HepG2 (cell line): ENCODE measurements around the gene HYAL1. TPM values are rescaled to one million over a fixed set of nuclear protein-coding genes. Genes with fewer than 3 reads are reported as not detected.

Experiments used
- ATAC-seq: fragments of 200-7000 bp; cut with Tn5 transposase; 3 replicates; pipeline ENCODE4 v1.9.1; 2020; ENCODE audit warnings: mild to moderate bottlenecking, moderate library complexity
- BruUV-seq: library from RNA; stranded (reverse); fragments of 400-500 nt; replicated peaks from 2 replicates; lab custom pipeline; 2021; lab: Mats Ljungman, UMichigan
- CTCF ChIA-PET: fragments of 300-600 bp; formaldehyde crosslinking; extraction: SDS; loops from one replicate; lab custom pipeline; 2021; ENCODE audit warnings: low total read pairs, inconsistent platforms, low intra/inter-chr PET ratio; lab: Yijun Ruan, JAX
- POLR2A ChIA-PET: fragments of 350-600 bp; sonication (Branson Sonifier 250); formaldehyde crosslinking; loops from one replicate; lab custom pipeline; 2020; ENCODE audit warnings: antibody characterized with exemption, inconsistent platforms; lab: Yijun Ruan, JAX
- DNase-seq: peaks from one replicate; pipeline ENCODE4 v3.0.0-alpha.2; 2015; ENCODE audit warnings: low spot score
- FAIRE-seq: peaks from 3 replicates; lab custom pipeline; 2011; peaks lifted over from hg19 to GRCh38; lab: Jason Lieb, UNC
- H2AFZ ChIP-seq: one replicate; pipeline ENCODE4 v1.6.1; 2011; ENCODE audit warnings: low read length, inconsistent platforms
- H3K27ac ChIP-seq: fragments of 300-600 bp; 3 replicates; pipeline ENCODE4 v1.8.0; 2011; ENCODE audit warnings: mixed run types, mild to moderate bottlenecking, mixed read lengths, low read length, inconsistent platforms; ENCODE audit not compliant: insufficient read depth; ENCODE audit errors: extremely low read length
- H3K27me3 ChIP-seq, 2 experiments: fragments of 200-600 bp in 1 of 2; 2 replicates in 1 of 2; 3 replicates in 1 of 2; pipeline versions ENCODE4 v1.6.0 to v1.8.0; 2011; ENCODE audit warnings: low read length in 2 of 2, mild to moderate bottlenecking in 2 of 2, moderate library complexity in 2 of 2, inconsistent platforms in 1 of 2; ENCODE audit not compliant: insufficient read depth in 2 of 2, control insufficient read depth in 1 of 2
- H3K36me3 ChIP-seq, 2 experiments: fragments of 200-600 bp in 1 of 2; replicated peaks in 1 of 2; 2 replicates in 1 of 2; 3 replicates in 1 of 2; pipeline versions ENCODE4 v1.5.1 to v1.8.0; 2011; ENCODE audit warnings: low read length in 2 of 2, inconsistent platforms in 1 of 2; ENCODE audit not compliant: insufficient read depth in 2 of 2, control insufficient read depth in 1 of 2
- H3K4me1 ChIP-seq: 2 replicates; pipeline ENCODE4 v1.5.1; 2012; ENCODE audit warnings: low read length, inconsistent platforms; ENCODE audit not compliant: insufficient read depth
- H3K4me2 ChIP-seq: 2 replicates; pipeline ENCODE4 v1.6.0; 2011; ENCODE audit warnings: low read depth, low read length, inconsistent platforms
- H3K4me3 ChIP-seq, 3 experiments: fragments of 200-600 bp in 1 of 3; sonication (generic), shearing (Covaris generic) in 1 of 3; replicated peaks in 1 of 3; 2 replicates each; pipeline ENCODE4 v1.5.1; 2011 to 2016; ENCODE audit warnings: low read length in 3 of 3, inconsistent platforms in 2 of 3, low read depth in 2 of 3, mild to moderate bottlenecking in 2 of 3, control low read depth in 1 of 3, mixed read lengths in 1 of 3; ENCODE audit not compliant: insufficient read depth in 1 of 3
- H3K79me2 ChIP-seq: one replicate; pipeline ENCODE4 v1.6.1; 2011; ENCODE audit warnings: low read length, inconsistent platforms; ENCODE audit not compliant: insufficient read depth
- H3K9ac ChIP-seq: 2 replicates; pipeline ENCODE4 v1.6.0; 2011; ENCODE audit warnings: mild to moderate bottlenecking, low read depth, low read length, inconsistent platforms; ENCODE audit not compliant: insufficient read depth
- H3K9me3 ChIP-seq: 2 replicates; pipeline ENCODE4 v1.5.1; 2012; ENCODE audit warnings: mild to moderate bottlenecking, low read length
- H4K20me1 ChIP-seq: 2 replicates; pipeline ENCODE4 v1.6.0; 2011; ENCODE audit warnings: inconsistent platforms, mild to moderate bottlenecking, low read length, moderate library complexity; ENCODE audit not compliant: insufficient read depth
- AGO2 ChIP-seq: fragments of 200-400 bp; formaldehyde crosslinking; optimal IDR thresholded peaks from 2 replicates; pipeline ENCODE3; 2017; ENCODE audit warnings: mild to moderate bottlenecking, low read depth, low read length, moderate library complexity
- ATF6 ChIP-seq: sonication (generic); formaldehyde crosslinking; conservative IDR thresholded peaks from 2 replicates; pipeline ENCODE4 v1.4.0; 2020; ENCODE audit warnings: missing genetic modification reagents
- HNRNPL ChIP-seq: fragments of 200-400 bp; formaldehyde crosslinking; IDR thresholded peaks from 2 replicates; pipeline ENCODE4 v1.6.1; 2017; ENCODE audit warnings: mild to moderate bottlenecking, low read depth, low read length
- KAT2B ChIP-seq: fragments of 150-350 bp; IDR thresholded peaks from 2 replicates; pipeline ENCODE4 v1.6.1; 2014; ENCODE audit warnings: low read depth, low read length, borderline replicate concordance
- RBFOX2 ChIP-seq: fragments of 200-400 bp; formaldehyde crosslinking; IDR thresholded peaks from 2 replicates; pipeline ENCODE4 v1.6.1; 2017; ENCODE audit warnings: low read depth, mild to moderate bottlenecking, low read length
- ZNF687 ChIP-seq: sonication (generic); formaldehyde crosslinking; IDR thresholded peaks from 2 replicates; pipeline ENCODE4 v1.5.1; 2020; ENCODE audit warnings: mild to moderate bottlenecking, missing genetic modification reagents, moderate library complexity
- ZNF75D ChIP-seq: sonication (generic); formaldehyde crosslinking; IDR thresholded peaks from 2 replicates; pipeline ENCODE4 v1.8.1; 2023; ENCODE audit warnings: missing genetic modification reagents, mild to moderate bottlenecking, borderline replicate concordance
- WGBS: methylation state at CpG from one replicate; pipeline ENCODE4 v1.1.6; 2017; ENCODE audit warnings: low lambda C conversion rate; 5-methylcytosine and 5-hydroxymethylcytosine counted together
- in situ Hi-C: cut with HindIII; loops from 2 replicates; pipeline ENCODE4 v1.10.0; 2017; ENCODE audit warnings: low pct_unique_long_range_greater_than_20kb; ENCODE audit not compliant: extremely low pct_ligation_motif_present
- intact Hi-C: fragments of 100-400 bp; cut with micrococcal nuclease; formaldehyde crosslinking; loops from one replicate; pipeline ENCODE4 v1.10.0; 2022; ENCODE audit not compliant: unreplicated experiment
- polyA plus RNA-seq, 8 experiments: library from polyadenylated mRNA; depleted of rRNA in 3 of 8; stranded (reverse) in 7 of 8; unstranded in 1 of 8; fragments of >200 nt; fragmentation: Illumina TruSeq in 4 of 8; extraction: Trizol in 4 of 8; gene quantifications; 2 replicates each; pipeline versions ENCODE4 v1.2.1 to v1.2.3, GENCODE V29; 2011 to 2016; ENCODE audit warnings: low read depth in 4 of 8, missing spikeins in 1 of 8, mixed read lengths in 1 of 8; ENCODE audit not compliant: insufficient read depth in 1 of 8
- total RNA-seq, 5 experiments: library from RNA; depleted of rRNA; stranded (reverse); fragments of >200 nt; fragmentation: Illumina TruSeq; extraction: Trizol; gene quantifications; 2 replicates each; pipeline ENCODE4 v1.2.3, GENCODE V29; 2016; ENCODE audit warnings: low read depth in 1 of 5
- TF ChIP-seq, protein P1 (sequence below): sonication (generic); formaldehyde crosslinking; IDR thresholded peaks from 2 replicates; pipeline ENCODE4 v1.4.0; 2020; ENCODE audit warnings: missing genetic modification reagents

The HYAL1 gene
- total and polyA plus RNA-seq, 2 of the 13 experiments (the other 11 are each of a cell fraction or from before 2014, with no cell fraction given) = 76.5 to 193 TPM

- TF ChIP-seq ZNF687 (0 out of 2 replicates have a peak, but pooled peaks have one; percentile 32), HNRNPL (0 out of 2 replicates have a peak, but pooled peaks have one; percentile 39), RBFOX2 (peak; percentile 36), KAT2B (no peak), AGO2 (peak; percentile 75), ATF6 (CRISPR knock-in tag) (no peak), ZNF75D (no peak)
- TF ChIP-seq, protein P1, sequence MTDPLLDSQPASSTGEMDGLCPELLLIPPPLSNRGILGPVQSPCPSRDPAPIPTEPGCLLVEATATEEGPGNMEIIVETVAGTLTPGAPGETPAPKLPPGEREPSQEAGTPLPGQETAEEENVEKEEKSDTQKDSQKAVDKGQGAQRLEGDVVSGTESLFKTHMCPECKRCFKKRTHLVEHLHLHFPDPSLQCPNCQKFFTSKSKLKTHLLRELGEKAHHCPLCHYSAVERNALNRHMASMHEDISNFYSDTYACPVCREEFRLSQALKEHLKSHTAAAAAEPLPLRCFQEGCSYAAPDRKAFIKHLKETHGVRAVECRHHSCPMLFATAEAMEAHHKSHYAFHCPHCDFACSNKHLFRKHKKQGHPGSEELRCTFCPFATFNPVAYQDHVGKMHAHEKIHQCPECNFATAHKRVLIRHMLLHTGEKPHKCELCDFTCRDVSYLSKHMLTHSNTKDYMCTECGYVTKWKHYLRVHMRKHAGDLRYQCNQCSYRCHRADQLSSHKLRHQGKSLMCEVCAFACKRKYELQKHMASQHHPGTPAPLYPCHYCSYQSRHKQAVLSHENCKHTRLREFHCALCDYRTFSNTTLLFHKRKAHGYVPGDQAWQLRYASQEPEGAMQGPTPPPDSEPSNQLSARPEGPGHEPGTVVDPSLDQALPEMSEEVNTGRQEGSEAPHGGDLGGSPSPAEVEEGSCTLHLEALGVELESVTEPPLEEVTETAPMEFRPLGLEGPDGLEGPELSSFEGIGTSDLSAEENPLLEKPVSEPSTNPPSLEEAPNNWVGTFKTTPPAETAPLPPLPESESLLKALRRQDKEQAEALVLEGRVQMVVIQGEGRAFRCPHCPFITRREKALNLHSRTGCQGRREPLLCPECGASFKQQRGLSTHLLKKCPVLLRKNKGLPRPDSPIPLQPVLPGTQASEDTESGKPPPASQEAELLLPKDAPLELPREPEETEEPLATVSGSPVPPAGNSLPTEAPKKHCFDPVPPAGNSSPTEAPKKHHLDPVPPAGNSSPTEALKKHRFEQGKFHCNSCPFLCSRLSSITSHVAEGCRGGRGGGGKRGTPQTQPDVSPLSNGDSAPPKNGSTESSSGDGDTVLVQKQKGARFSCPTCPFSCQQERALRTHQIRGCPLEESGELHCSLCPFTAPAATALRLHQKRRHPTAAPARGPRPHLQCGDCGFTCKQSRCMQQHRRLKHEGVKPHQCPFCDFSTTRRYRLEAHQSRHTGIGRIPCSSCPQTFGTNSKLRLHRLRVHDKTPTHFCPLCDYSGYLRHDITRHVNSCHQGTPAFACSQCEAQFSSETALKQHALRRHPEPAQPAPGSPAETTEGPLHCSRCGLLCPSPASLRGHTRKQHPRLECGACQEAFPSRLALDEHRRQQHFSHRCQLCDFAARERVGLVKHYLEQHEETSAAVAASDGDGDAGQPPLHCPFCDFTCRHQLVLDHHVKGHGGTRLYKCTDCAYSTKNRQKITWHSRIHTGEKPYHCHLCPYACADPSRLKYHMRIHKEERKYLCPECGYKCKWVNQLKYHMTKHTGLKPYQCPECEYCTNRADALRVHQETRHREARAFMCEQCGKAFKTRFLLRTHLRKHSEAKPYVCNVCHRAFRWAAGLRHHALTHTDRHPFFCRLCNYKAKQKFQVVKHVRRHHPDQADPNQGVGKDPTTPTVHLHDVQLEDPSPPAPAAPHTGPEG (CRISPR knock-in tag) = no peak
- Histone ChIP-seq H4K20me1 (no peaks in the 10 kb centered on the region), H3K4me3 (no peak overlapping the region), H3K27ac (no peak overlapping the region), H3K4me1 (peaks cover 58% of the 10 kb centered on the region), H3K9ac (no peak overlapping the region), H3K79me2 (peaks cover 25% of the 10 kb centered on the region), H3K9me3 (no peaks in the 10 kb centered on the region), H3K36me3 (peaks cover 16 to 32% of the 10 kb centered on the region in 2 experiments), H3K4me2 (peak overlapping the region; percentile 94; the same call in 1 of the 2 replicates), H2AFZ (no peak overlapping the region), H3K27me3 (no peaks in the 10 kb centered on the region; a peak in 1 of 5 replicates)
- intact Hi-C loops = no loop called here
- DNase-seq = no peak
- no peak for FAIRE-seq
- ChIA-PET CTCF (no interaction called here), POLR2A (interaction anchor here (1.3 to 13.0 kb wide), 4 partner anchors 10 to 26 kb away, joined by 3 to 222 read pairs (median 6); partner anchors contain the start of genes HYAL1, HYAL3, IFRD2 and NAA80)
- in situ Hi-C loops = no loop called here
- no peak for ATAC-seq
- no TSS peak for BruUV-seq
- 100% methylated on average over 3 of the region's 11 CpGs for WGBS
These were observed 14.8 kb upstream of the HYAL1 start for GRCh38 chr3:50318163-50318562.
